ENCODE data around the gene TTC3.

DNA sequence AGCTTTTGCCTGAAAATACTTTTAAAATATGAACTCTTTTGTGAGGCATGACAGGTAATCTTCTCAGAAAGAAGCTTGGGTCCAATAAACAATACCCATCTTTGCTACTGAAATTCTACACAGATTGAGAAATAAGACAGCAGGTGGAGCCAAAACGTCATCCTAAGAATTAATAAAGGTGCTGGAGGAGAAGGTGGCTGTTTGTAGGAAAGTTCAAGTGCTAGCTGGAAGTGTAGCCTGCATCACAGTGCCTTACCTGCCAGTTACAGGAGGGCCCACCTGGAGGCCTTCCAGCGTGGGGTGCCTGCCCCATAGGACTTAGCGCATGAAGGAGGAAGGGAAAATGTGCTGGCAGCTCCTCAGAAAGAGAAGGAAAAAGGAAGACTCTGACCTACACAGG is 93.7 kb downstream of the TTC3 start:
- TF ChIP-seq, protein P1, sequence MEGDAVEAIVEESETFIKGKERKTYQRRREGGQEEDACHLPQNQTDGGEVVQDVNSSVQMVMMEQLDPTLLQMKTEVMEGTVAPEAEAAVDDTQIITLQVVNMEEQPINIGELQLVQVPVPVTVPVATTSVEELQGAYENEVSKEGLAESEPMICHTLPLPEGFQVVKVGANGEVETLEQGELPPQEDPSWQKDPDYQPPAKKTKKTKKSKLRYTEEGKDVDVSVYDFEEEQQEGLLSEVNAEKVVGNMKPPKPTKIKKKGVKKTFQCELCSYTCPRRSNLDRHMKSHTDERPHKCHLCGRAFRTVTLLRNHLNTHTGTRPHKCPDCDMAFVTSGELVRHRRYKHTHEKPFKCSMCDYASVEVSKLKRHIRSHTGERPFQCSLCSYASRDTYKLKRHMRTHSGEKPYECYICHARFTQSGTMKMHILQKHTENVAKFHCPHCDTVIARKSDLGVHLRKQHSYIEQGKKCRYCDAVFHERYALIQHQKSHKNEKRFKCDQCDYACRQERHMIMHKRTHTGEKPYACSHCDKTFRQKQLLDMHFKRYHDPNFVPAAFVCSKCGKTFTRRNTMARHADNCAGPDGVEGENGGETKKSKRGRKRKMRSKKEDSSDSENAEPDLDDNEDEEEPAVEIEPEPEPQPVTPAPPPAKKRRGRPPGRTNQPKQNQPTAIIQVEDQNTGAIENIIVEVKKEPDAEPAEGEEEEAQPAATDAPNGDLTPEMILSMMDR (IDR thresholded peaks at IDR 0.05): peak in 2 of 4 donors; percentile 5 to 20
- TF ChIP-seq POLR2A (IDR thresholded peaks at IDR 0.05): no peak

Measured in right lobe of liver (tissue), 4 donors.